DMS114 treated with DMSO at 0.1 percent for 48 hours (cell line): ENCODE measurements around the gene GSTT2.
"Not testable (repeated sequence)": the region's sequence is repeated elsewhere in the genome, so short reads cannot be mapped to it uniquely, and the experiment has no call there.

Source experiments
- DNase-seq: peaks from one replicate; lab custom pipeline; 2025; ENCODE audit not compliant: unreplicated experiment; lab: John Stamatoyannopoulos, UW

GSTT2 gene

GRCh38 chr22:23974345-23974744 is 5.6 kb upstream of the GSTT2 start, which contains the start of gene DDT:
DDT (minus strand) TSS chr22:23974441; CDS start chr22:23974414, 27 bp downstream.
- DNase-seq: not testable (repeated sequence)

GRCh38 chr22:23974836-23975352 is 5.0 kb upstream of the GSTT2 start:
- not testable (repeated sequence) for DNase-seq

- DNase-seq: not testable (repeated sequence)
Observed at GRCh38 chr22:23977304-23977703, 2.6 kb upstream of the GSTT2 start.

DNA sequence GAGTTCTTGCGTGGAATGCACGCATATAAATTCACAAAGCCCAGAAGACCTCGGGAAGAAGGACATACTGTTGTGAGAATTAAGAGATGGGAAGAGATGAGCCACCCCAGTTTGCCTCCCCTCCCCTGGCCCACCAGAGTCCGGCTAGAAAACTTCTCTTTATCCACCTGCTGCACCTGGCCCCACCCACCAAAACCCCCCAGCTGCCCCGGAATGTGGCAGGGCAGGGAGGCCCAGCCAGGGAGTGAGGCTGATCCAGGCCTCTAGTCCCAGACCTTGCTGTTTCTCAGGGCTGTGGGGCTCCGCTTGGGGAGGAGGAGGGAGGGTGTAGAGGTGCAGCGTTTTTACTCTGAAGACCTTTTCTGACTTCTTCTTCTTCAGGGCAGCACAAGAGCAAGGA is 633 bp downstream of the GSTT2 start:
- DNase-seq: not testable (repeated sequence)

- no peak for DNase-seq
Observed at GRCh38 chr22:23984430-23984829, 4.5 kb downstream of the GSTT2 start.

GRCh38 chr22:23986089-23986488 is 6.2 kb downstream of the GSTT2 start:
- DNase-seq: not testable (repeated sequence)

DNA sequence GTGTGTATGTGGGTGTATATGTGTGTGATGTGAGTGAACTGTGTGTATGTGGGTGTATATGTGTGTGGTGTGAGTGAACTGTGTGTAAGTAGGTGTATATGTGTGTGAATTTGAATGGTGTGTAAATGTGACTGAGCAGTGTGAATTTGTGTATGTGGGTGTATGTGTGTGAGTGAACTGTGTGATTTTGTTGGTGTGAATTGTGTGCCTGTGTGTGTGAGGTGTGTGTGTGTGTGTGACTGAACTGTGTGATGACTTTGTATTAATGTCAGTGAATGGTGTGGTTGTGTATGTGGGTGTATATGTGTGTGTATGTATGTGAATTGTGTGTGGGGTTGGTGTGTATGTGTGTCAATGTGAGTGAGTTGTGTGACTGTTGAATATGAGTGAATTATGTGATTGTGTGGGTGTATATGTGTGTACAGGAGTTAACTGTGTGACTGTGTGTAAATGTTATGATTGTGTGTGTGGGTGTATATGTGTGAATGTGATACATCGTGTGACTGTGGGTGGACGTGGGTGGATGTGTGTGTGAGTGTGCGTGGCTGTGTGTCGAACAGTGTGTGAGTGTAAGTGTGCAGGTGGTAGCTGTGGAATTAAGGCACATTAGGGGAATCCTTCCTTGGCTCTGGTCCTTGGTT is 6.7 kb downstream of the GSTT2 start:
- not testable (repeated sequence) for DNase-seq

- DNase-seq: not testable (repeated sequence)
Observed at GRCh38 chr22:23989583-23990244, 9.8 kb downstream of the GSTT2 start.

- not testable (repeated sequence) for DNase-seq
Observed at GRCh38 chr22:23993080-23993479, 13.1 kb downstream of the GSTT2 start.

- DNase-seq: not testable (repeated sequence)
Observed at GRCh38 chr22:23993581-23994177, 13.7 kb downstream of the GSTT2 start.

DNA sequence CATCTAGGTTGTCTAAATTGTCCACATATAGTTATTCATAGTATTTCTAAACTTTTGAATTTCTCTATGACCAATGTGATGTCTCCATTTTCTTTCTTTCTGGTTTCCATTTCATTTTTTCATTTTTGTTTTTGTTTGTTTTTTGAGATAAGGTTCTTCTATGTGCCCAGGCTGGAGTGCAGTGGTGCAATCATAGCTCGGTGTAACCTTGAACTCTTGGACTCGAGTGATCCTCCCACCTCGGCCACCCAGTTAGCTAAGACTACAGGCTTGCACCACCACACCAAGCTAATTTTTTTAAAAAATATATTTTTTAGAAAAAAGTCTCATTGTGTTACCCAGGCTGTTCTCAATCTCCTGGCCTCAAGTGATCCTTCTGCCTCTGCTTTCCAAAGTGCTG is 17.2 kb downstream of the GSTT2 start:
- no peak for DNase-seq

DNA sequence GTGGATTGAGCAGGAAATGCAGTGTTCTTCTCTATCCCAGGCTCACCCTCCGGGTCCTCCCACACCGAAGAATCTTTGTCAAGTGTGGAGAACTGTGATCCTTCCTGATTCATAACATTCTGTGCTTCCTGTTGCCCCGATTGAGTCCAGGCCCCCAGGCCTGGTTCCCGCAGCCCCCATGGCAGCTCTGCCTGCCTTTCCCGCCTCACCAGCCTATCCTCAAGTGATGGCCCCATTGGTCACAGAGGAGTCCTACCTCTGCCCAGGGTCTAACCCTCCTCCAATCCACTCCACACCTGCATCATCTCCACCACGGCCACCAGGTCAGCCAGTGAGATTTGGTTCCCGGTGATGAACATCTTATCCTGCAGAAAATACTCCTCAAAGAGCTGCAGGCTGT is 19.8 kb downstream of the GSTT2 start:
- DNase-seq: not testable (repeated sequence)

GRCh38 chr22:24001314-24001713 is 21.4 kb downstream of the GSTT2 start:
- DNase-seq: no peak

GRCh38 chr22:24002272-24002671 is 22.3 kb downstream of the GSTT2 start:
- no peak for DNase-seq

DNA sequence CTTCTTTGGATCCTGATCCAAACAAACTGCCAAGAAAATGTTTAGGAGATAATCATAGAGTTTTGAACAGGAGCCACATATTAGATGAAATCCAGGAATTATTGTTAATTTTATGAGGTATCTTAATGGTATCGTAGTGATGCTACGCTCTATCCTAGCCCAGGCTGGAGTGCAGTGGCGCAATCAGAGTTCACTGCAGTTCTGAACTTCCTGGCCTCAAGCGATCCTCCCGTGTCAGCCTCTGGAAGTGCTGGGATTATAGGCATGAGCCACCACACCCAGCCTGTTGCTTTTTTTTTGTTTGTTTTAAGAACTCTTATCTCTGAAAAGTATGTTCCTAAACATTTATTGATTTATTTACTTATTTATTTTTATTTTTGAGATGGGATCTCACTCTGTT is 22.9 kb downstream of the GSTT2 start:
- DNase-seq: no peak

- no peak for DNase-seq
Observed at GRCh38 chr22:24003887-24004286, 24.0 kb downstream of the GSTT2 start.

- DNase-seq: no peak
Observed at GRCh38 chr22:24005201-24005600, 25.3 kb downstream of the GSTT2 start, which contains the start of gene GSTT4. GSTT4 (minus strand) TSS chr22:24005453; CDS start chr22:24005356, 97 bp downstream.

GRCh38 chr22:24006207-24006913 is 26.4 kb downstream of the GSTT2 start:
- no peak for DNase-seq

GRCh38 chr22:24006914-24007214 is 26.9 kb downstream of the GSTT2 start:
- DNase-seq: no peak

DNA sequence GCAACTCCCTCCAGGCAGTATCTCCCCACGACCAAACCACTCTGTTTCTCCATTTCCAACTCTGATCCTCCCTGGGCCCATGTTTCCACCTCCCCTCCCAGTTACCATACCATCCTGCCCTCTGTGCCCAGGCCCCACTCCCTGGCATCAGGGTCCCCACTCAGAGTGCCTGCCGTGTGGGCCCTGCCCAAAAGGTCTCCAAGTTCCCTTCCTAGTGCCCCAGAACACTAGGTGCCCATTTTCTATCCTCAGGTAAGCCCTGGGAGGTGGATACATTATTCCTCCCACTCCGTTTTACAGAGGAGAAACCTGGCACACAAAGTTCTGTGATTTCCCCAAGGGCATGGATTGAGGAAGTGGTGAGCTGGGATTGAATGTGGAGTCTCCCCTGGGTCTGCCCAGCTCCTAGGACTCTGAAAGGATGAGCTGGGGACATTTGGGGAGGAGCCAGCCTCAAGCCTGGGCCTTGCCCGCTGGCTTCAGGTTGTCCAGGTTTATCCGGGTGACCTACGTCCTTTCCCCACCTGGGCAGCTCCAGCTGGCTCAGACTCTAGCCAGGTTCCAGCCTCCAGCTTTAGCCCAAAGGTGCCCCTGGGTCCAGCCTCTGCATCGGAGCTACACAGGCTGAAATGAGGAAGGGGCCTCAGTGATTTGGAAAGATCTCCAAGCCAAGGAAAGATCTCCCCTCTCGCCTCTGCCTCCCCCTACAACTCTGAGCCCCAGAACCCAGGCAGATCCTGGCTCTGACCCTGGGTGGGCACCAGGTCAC is 27.5 kb downstream of the GSTT2 start:
- no peak for DNase-seq

DNA sequence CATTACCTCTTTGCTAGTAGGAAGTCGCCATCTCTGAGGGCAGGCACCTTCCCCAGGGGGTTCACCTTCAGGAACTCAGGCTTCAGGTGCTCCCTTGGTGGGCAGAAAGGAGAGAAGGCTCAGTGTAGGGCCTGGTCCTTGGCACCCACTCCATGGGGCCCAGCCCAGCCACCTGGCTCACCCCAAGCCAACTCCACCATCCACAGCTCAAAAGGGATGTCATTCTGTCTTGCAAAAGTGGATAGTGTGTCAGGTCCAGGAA is 28.0 kb downstream of the GSTT2 start:
- DNase-seq: no peak
